Posterior vena cava (tissue), 2 donors: ENCODE data around the gene BUD31. TPM values are rescaled to one million over a fixed set of nuclear protein-coding genes. Genes with fewer than 3 reads are reported as not detected.
"Not testable (repeated sequence)": the region's sequence is repeated elsewhere in the genome, so short reads cannot be mapped to it uniquely, and the experiment has no call there.

Experiments
- DNase-seq: peaks from one replicate; pipeline ENCODE4 v3.0.0-alpha.2; 2020; ENCODE audit warnings: low spot score
- intact Hi-C, 2 donors: fragments of 100-400 bp; cut with DNase I; formaldehyde crosslinking; loops; one replicate each; pipeline versions ENCODE4 v1.14.1 to v1.14.2; 2022 to 2023
- total RNA-seq, 2 donors: library from RNA; stranded (reverse); fragmentation: NEBNext Ultra II Directional; extraction: Animal tissue kit (Norgen Biotek cat#: 25700); gene quantifications; one replicate each; pipeline ENCODE4 v1.2.1, GENCODE V29; 2021
- donor health status: DM: yes; HTN: yes; CAD: no.
- donor health status: DM: yes; HTN: yes; CAD: no.

Gene BUD31
- total RNA-seq, 2 donors from 2014 or later = 48.2 to 57.1 TPM

DNA sequence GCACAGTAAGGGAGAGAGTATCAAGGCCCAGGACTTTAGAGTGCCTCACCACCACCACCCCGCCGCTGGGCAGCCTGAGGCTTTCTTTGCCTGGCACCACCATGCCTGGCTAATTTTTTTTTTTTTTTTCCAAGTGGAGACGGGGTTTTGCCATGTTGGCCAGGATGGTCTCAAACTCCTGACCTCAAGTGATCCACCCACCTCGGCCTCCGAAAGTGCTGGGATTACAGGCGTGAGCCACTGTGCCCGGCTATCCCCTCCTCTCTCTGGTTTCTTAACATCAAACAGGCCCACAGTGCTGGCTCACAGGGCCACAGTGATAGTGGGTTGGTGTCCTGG, 29.1 kb upstream of the BUD31 start:
- intact Hi-C loops, DNase-seq: not testable (repeated sequence)

DNA sequence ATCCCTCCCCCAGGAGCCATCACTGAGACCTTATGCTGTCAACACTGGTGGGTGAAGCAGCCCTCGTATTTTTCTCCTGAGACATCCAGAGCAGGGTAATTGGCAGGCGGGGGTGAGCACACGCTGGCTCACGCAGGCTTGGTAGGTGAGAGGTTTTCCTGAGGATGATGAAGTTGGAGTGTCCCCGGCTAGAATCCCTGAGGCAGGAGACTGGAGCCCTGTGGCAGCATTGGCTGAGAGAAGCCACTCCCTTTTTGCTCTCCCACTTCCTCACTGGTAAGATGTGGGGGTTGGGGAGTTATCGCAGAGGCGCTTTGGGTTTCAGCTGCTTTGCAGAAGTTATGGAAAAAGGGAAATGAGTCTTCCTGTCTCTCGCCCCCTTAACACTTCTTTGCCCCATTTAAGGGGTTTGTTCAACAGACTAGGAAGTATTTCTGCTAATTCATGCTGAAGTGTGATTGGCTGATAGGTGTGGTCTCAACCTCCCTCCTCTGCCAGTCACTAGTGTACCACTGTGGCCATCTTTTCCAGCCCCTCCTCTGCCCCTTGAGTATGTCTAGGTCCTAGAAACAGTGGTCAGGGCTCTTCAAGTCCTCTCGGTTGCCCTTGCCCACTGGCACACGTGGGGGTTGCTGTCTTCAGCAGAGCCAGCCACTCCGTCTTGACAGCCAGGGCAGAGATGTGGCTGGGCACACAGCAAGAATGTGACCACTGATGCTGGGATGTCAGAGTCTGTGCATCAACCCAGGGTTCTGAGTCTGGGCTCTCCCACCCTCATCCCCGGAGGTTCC, 28.5 kb upstream of the BUD31 start:
- no peak for DNase-seq
- intact Hi-C loops = no loop called here

GRCh38 chr7:99380823-99381663, 27.7 kb upstream of the BUD31 start:
- no peak for DNase-seq
- intact Hi-C loops = no loop called here

- DNase-seq = no peak
- intact Hi-C loops = no loop called here
Observed at GRCh38 chr7:99381664-99382075, 27.1 kb upstream of the BUD31 start.

- no peak for DNase-seq
- intact Hi-C loops = no loop called here
Observed at GRCh38 chr7:99383203-99383602, 25.6 kb upstream of the BUD31 start.

GRCh38 chr7:99383791-99384370, 24.9 kb upstream of the BUD31 start:
- intact Hi-C loops = no loop called here

GRCh38 chr7:99384523-99384922, 24.2 kb upstream of the BUD31 start:
- no peak for DNase-seq
- intact Hi-C loops = no loop called here

More at GRCh38 chr7:99383791-99384370, 24.9 kb upstream of the BUD31 start:
- DNase-seq = no peak

DNA sequence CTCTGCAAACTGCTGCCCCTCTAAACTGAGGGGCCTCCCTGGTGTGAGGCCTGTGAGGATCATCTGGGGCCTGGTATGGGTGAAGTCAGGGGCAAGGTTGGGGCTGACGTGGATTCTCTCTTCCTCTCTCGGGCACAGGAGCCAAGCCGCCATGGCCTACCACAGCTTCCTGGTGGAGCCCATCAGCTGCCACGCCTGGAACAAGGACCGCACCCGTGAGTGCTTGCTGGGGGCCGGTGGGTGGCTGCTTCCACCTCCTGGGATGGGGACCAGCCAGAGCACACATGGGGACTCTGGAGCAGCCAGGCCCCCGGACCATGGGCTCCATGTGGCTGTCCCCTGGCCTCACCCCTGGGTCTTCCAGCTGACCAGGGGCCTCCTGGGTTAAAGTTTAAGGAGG, 23.2 kb upstream of the BUD31 start:
- DNase-seq = no peak
- intact Hi-C loops = no loop called here

DNA sequence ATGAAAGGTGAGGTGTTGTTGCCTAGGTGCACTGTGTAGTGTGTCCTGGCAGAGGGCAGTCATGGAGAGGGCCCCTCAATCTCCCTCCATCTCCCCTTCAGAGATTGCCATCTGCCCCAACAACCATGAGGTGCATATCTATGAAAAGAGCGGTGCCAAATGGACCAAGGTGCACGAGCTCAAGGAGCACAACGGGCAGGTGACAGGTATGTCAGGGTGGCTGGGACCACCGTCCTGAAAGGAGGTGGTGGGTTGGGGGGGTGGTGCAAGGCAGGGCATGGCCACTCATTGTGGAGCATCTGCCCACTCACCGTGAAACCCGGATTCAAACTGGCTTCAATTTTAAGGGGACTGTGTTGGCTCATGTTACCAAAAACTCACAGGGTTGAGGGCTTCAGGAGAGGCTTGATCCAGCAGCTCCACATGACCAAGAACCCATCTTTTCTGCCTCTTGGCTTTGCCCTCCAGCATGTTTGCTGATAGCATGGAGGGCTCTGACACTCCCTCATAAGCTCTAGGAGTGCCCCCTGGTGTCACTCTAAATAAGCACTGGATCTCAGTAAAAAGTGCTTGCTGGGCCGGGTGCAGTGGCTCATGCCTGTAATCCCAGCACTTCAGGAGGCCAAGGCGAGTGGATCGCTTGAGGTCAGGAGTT, 22.1 kb upstream of the BUD31 start:
- intact Hi-C loops = no loop called here
- DNase-seq = no peak

DNA sequence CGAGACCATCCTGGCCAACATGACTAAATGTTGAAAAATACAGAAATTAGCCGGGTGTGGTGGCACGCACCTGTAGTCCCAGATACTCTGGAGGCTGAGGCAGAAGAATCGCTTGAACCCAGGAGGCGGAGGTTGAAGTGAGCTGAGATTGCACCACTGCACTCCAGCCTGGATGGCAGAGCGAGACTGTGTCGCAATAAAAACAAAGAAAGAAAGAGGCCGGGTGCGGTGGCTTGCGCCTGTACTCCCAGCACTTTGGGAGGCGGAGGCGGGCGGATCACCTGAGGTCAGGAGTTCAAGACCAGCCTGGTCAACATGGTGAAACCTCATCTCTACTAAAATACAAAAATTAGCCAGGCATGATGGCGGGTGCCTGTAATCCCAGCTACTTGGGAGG, 21.5 kb upstream of the BUD31 start:
- intact Hi-C loops, DNase-seq: not testable (repeated sequence)

DNA sequence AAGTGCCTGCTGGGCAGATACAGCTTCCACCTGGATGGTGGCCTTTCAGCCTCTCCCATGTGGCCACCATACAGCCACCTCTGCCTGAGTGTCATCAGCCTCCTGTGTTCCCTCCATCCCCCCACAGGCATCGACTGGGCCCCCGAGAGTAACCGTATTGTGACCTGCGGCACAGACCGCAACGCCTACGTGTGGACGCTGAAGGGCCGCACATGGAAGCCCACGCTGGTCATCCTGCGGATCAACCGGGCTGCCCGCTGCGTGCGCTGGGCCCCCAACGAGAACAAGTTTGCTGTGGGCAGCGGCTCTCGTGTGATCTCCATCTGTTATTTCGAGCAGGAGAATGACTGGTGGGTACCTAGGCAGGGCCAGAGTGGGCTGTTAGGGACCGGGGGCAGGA, 20.9 kb upstream of the BUD31 start:
- DNase-seq = no peak
- intact Hi-C loops = no loop called here

DNA sequence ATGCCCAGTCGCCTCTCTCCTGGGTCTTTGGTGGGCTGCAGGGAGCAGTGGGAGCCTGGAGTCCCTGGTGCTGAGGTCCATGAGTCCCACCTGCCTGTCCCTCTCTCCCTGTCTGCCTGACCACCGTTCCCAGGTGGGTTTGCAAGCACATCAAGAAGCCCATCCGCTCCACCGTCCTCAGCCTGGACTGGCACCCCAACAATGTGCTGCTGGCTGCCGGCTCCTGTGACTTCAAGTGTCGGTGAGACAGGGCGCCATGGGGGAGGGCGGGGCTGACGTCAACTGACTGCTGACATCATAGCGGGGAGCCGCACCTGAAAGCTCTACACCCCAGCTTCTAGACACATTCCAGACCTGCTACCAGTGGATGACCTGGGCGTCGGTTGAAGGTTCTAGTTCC, 19.0 kb upstream of the BUD31 start:
- intact Hi-C loops = no loop called here
- DNase-seq = no peak

DNA sequence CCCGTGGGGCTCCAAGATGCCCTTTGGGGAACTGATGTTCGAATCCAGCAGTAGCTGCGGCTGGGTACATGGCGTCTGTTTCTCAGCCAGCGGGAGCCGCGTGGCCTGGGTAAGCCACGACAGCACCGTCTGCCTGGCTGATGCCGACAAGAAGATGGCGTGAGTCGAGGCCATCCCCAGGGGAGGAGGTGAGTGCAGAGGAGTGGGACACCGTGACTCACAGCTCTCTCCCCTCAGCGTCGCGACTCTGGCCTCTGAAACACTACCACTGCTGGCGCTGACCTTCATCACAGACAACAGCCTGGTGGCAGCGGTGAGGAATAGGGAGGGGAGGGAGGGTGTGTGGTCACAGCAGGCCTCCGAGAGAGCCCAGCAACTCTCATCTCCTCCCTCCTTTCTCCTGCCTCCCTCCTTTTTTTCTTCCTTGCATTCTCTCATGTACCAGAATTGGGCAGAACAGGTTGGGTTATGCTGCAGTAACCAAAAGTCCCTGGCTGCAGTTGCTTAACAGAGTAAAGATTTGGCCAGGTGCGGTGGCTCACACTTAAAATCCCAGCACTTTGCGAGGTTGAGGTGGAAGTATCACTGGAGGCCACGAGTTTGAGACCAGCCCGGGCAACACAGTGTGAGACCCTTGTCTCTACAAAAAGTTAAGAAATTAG, 17.7 kb upstream of the BUD31 start:
- DNase-seq = no peak
- intact Hi-C loops = no loop called here

- intact Hi-C loops = no loop called here
- no peak for DNase-seq
Observed at GRCh38 chr7:99392046-99392445, 16.7 kb upstream of the BUD31 start.

DNA sequence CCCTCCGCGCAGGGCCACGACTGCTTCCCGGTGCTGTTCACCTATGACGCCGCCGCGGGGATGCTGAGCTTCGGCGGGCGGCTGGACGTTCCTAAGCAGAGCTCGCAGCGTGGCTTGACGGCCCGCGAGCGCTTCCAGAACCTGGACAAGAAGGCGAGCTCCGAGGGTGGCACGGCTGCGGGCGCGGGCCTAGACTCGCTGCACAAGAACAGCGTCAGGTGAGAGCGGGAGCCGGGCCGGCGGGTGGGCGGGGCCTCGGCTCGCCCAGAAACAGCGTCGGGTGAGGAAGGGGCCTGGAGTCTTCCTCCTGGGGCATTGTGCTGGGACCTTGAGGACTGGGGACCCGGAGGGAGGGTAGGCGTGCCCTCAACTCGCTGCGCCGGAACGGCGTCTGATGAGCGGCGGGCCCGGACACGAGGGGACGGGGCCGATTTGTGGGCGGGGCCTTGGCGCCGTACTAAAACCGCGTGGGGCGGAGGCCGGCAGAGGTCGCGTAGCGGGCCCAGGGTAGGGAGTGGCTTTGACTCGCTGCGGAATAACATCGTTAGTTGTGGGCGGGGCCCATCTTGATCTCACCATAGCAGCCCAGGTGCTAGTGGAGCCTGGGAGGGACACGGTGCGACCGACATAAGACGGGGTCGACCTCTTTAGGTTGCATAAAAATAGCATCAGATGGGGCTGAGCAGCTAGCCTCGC, 16.0 kb upstream of the BUD31 start:
- DNase-seq = peak; percentile 93
- intact Hi-C loops = no loop called here

DNA sequence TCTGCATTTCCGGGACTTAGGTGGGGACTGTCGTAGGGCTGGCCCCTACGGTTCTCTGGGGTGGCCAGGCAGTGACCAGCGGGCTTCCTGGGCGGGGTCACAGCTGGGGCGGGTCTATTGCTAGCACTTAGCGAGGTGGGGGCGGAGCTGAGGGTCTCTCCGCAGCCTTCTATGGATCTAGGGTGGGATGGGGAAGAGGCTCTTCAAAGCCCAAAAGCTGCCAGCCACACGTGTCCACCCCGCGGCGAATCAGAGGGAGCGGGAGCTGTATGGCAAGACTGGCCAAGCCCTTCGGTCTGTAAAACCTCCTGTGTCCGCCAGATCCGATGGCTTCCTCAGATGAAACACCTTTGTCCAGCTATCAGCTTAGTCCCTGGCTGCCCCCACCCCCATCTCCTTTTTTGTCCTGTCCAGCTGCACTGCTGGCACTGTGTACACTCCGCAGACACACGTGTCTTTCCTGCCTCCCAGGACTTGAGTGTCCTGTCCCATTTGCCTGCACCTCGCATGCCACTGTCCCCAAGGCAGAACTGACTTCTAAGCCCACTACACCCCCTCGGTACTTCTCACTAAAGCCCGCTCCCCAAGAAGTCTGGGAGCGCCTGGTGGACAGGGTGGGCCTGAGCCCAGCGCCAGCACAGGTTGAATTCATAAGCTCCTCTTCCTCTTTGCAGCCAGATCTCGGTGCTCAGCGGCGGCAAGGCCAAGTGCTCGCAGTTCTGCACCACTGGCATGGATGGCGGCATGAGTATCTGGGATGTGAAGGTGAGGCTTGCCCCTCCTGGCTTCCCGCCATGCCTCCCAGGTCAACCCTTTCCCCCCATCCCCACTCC, 15.2 kb upstream of the BUD31 start:
- intact Hi-C loops = no loop called here
- no peak for DNase-seq

DNA sequence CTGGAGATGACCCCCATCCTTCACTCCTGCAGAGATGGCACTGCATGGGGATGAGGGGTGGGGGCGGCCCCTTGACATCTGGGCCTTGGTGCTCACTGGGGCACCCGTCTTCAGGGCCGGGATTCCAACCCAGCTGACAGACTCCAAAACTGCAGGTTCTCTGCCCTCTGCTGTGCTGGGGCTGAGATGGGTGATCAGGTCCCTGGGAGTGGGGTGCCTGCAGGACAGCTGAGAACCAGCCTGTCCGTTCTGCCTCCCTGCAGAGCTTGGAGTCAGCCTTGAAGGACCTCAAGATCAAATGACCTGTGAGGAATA, 14.6 kb upstream of the BUD31 start:
- intact Hi-C loops = no loop called here
- DNase-seq = no peak

GRCh38 chr7:99395616-99396327, 13.0 kb upstream of the BUD31 start:
- intact Hi-C loops = no loop called here
- DNase-seq = no peak
